Gastrocnemius medialis (tissue), 4 donors: ENCODE results near the gene CSAD. TPM values are rescaled to one million over a fixed set of nuclear protein-coding genes. Genes with fewer than 3 reads are reported as not detected.
"Not testable (repeated sequence)": the region's sequence is repeated elsewhere in the genome, so short reads cannot be mapped to it uniquely, and the experiment has no call there.

ENCODE experiments used
- ATAC-seq, 2 donors: fragments of 150-250 bp; one replicate each; pipeline ENCODE4 v1.9.1; 2016
- DNase-seq, 2 donors: peaks; one replicate each; pipeline ENCODE4 v3.0.0-alpha.2; 2019
- H3K27ac ChIP-seq, 4 donors: fragments of 200-600 bp; sonication (generic); 1 replicate in 1 of 4; 2 replicates in 3 of 4; pipeline ENCODE4 v1.5.1; 2016 to 2018; ENCODE audit warnings: mild to moderate bottlenecking in 2 of 4, moderate library complexity in 1 of 4
- H3K27me3 ChIP-seq, 3 donors: fragments of 200-600 bp; sonication (generic) in 2 of 3; 1 replicate in 1 of 3; 2 replicates in 2 of 3; pipeline versions ENCODE4 v1.5.1 to v1.6.0; 2016 to 2019; ENCODE audit warnings: mild to moderate bottlenecking in 1 of 3, moderate library complexity in 1 of 3
- H3K36me3 ChIP-seq, 2 donors: fragments of 200-600 bp; sonication (generic) in 1 of 2; one replicate each; pipeline ENCODE4 v1.5.1; 2017 to 2018
- H3K4me1 ChIP-seq, 2 donors: fragments of 200-600 bp; sonication (generic) in 1 of 2; one replicate each; pipeline ENCODE4 v1.5.1; 2016 to 2017; ENCODE audit warnings: mild to moderate bottlenecking in 2 of 2
- H3K4me3 ChIP-seq, 4 donors: fragments of 200-600 bp; sonication (generic) in 3 of 4; 1 replicate in 1 of 4; 2 replicates in 3 of 4; pipeline ENCODE4 v1.5.1; 2016 to 2019; ENCODE audit warnings: mild to moderate bottlenecking in 2 of 4
- H3K9me3 ChIP-seq, 3 donors: fragments of 200-600 bp; sonication (generic) in 2 of 3; 1 replicate in 1 of 3; 2 replicates in 2 of 3; pipeline ENCODE4 v1.5.1; 2016 to 2019
- CTCF ChIP-seq, 5 experiments: fragments of 450-650 bp in 3 of 5; fragments of 200-600 bp in 2 of 5; sonication (generic) in 2 of 5; IDR thresholded peaks in 4 of 5; conservative IDR thresholded peaks in 1 of 5; 1 replicate in 4 of 5; 2 replicates in 1 of 5; pipeline ENCODE4 v1.5.1; 2016 to 2019; ENCODE audit warnings: antibody characterized with exemption in 5 of 5, mild to moderate bottlenecking in 3 of 5, moderate library complexity in 3 of 5
- POLR2A ChIP-seq, 2 donors: fragments of 450-650 bp; IDR thresholded peaks; one replicate each; pipeline ENCODE4 v1.6.1; 2017; ENCODE audit warnings: antibody characterized with exemption in 2 of 2, mild to moderate bottlenecking in 2 of 2, moderate library complexity in 2 of 2
- in situ Hi-C, 4 donors: fragments of 200-750 bp; cut with MboI; loops; one replicate each; pipeline versions ENCODE4 v1.15.0 to v1.8.0; 2017; ENCODE audit warnings: low sequenced_read_pairs in 4 of 4
- intact Hi-C: fragments of 100-400 bp; cut with DNase I; formaldehyde crosslinking; loops from one replicate; pipeline ENCODE4 v1.15.1; 2023; ENCODE audit warnings: low total_unique reads
- total RNA-seq, 4 donors: library from RNA; depleted of rRNA; stranded (reverse); fragments of >200 nt; gene quantifications; one replicate each; pipeline versions ENCODE4 v1.1.0 to v1.2.3, GENCODE V29; 2016

Gene CSAD
- total RNA-seq, 4 donors from 2014 or later: 0.68 to 14.9 (median 1.9) TPM

GRCh38 chr12:53166837-53167236 is 13.9 kb downstream of the CSAD start:
- no peak overlapping the region for H3K4me3 ChIP-seq
- no peaks in the 10 kb centered on the region for H3K27me3 ChIP-seq
- intact Hi-C loops: no loop called here
- no peaks in the 10 kb centered on the region for H3K36me3 ChIP-seq
- in situ Hi-C loops: no loop called here
- H3K27ac ChIP-seq: no peak overlapping the region
- no peaks in the 10 kb centered on the region for H3K4me1 ChIP-seq
- no peaks in the 10 kb centered on the region for H3K9me3 ChIP-seq
- TF ChIP-seq POLR2A (IDR thresholded peaks at IDR 0.05) (no peak), CTCF (IDR thresholded peaks at IDR 0.05 in 4 of 5, conservative IDR thresholded peaks at IDR 0.05 in 1 of 5) (no peak)
- ATAC-seq (no peak), DNase-seq (no peak)

- H3K27me3 ChIP-seq, intact Hi-C loops, H3K4me1 ChIP-seq, H3K36me3 ChIP-seq, H3K4me3 ChIP-seq, in situ Hi-C loops, H3K9me3 ChIP-seq, ATAC-seq, H3K27ac ChIP-seq, DNase-seq: not testable (repeated sequence)
Observed at GRCh38 chr12:53163008-53163407, 17.7 kb downstream of the CSAD start.

GRCh38 chr12:53161119-53161911 is 19.4 kb downstream of the CSAD start:
- ATAC-seq (no peak), DNase-seq (no peak)
- intact Hi-C loops: no loop called here
- Histone ChIP-seq H3K27ac (no peak overlapping the region), H3K36me3 (peaks cover 0 to 8% of the 10 kb centered on the region in 2 donors), H3K27me3 (no peaks in the 10 kb centered on the region), H3K4me1 (no peaks in the 10 kb centered on the region), H3K9me3 (no peaks in the 10 kb centered on the region), H3K4me3 (no peak overlapping the region)
- in situ Hi-C loops: no loop called here
- TF ChIP-seq POLR2A (IDR thresholded peaks at IDR 0.05) (no peak), CTCF (IDR thresholded peaks at IDR 0.05 in 4 of 5, conservative IDR thresholded peaks at IDR 0.05 in 1 of 5) (no peak)

- no peak overlapping the region for H3K27ac ChIP-seq
- intact Hi-C loops (no loop called here), in situ Hi-C loops (no loop called here)
- ATAC-seq: no peak
- no peak overlapping the region for H3K4me3 ChIP-seq
- H3K36me3 ChIP-seq: peaks cover 0 to 8% of the 10 kb centered on the region in 2 donors
- no peaks in the 10 kb centered on the region for H3K9me3 ChIP-seq
- no peaks in the 10 kb centered on the region for H3K27me3 ChIP-seq
- peaks cover 0 to 4% of the 10 kb centered on the region in 2 donors for H3K4me1 ChIP-seq
- TF ChIP-seq CTCF (IDR thresholded peaks at IDR 0.05 in 4 of 5, conservative IDR thresholded peaks at IDR 0.05 in 1 of 5) (no peak), POLR2A (IDR thresholded peaks at IDR 0.05) (no peak)
- no peak for DNase-seq
Observed at GRCh38 chr12:53160673-53161072, 20.1 kb downstream of the CSAD start.

GRCh38 chr12:53160000-53160399 is 20.7 kb downstream of the CSAD start:
- Histone ChIP-seq H3K36me3 (peaks cover 0 to 8% of the 10 kb centered on the region in 2 donors), H3K27me3 (no peaks in the 10 kb centered on the region), H3K9me3 (no peaks in the 10 kb centered on the region), H3K4me3 (no peak overlapping the region), H3K4me1 (peaks cover 4 to 9% of the 10 kb centered on the region in 2 donors), H3K27ac (no peak overlapping the region)
- ATAC-seq (no peak), DNase-seq (no peak)
- in situ Hi-C loops: no loop called here
- intact Hi-C loops: loop anchor here (1.0 kb wide), 1 partner anchor 37 kb away; no protein-coding TSS in a partner anchor
- TF ChIP-seq POLR2A (IDR thresholded peaks at IDR 0.05) (no peak), CTCF (IDR thresholded peaks at IDR 0.05 in 4 of 5, conservative IDR thresholded peaks at IDR 0.05 in 1 of 5) (no peak)
